Fibroblast of skin of back (primary cell): Measurements from ENCODE around the gene FBLN7.

ENCODE experiments used
- DNase-seq: peaks from one replicate; pipeline ENCODE4 v3.0.0-alpha.2; 2013

The FBLN7 gene

GRCh38 chr2:112140899-112141625 is 2.9 kb downstream of the FBLN7 start:
- no peak for DNase-seq

GRCh38 chr2:112141626-112142007 is 3.4 kb downstream of the FBLN7 start:
- DNase-seq = no peak

- no peak for DNase-seq
These were observed 4.4 kb downstream of the FBLN7 start for GRCh38 chr2:112142525-112143078.

GRCh38 chr2:112143150-112143549 is 5.0 kb downstream of the FBLN7 start:
- DNase-seq = no peak

- no peak for DNase-seq
These were observed 6.8 kb downstream of the FBLN7 start for GRCh38 chr2:112144966-112145365.

- DNase-seq = no peak
These were observed 9.4 kb downstream of the FBLN7 start for GRCh38 chr2:112147382-112148168.

GRCh38 chr2:112148477-112148876 is 10.3 kb downstream of the FBLN7 start:
- no peak for DNase-seq

GRCh38 chr2:112149194-112149593 is 11.0 kb downstream of the FBLN7 start:
- no peak for DNase-seq

- no peak for DNase-seq
These were observed 11.8 kb downstream of the FBLN7 start for GRCh38 chr2:112149866-112150435.

- peak; percentile 96 for DNase-seq
These were observed 12.3 kb downstream of the FBLN7 start for GRCh38 chr2:112150447-112150846.

GRCh38 chr2:112150851-112151250 is 12.7 kb downstream of the FBLN7 start:
- no peak for DNase-seq

GRCh38 chr2:112151271-112151670 is 13.1 kb downstream of the FBLN7 start:
- no peak for DNase-seq

- DNase-seq = no peak
These were observed 13.7 kb downstream of the FBLN7 start for GRCh38 chr2:112151701-112152440.

GRCh38 chr2:112152476-112153178 is 14.4 kb downstream of the FBLN7 start:
- DNase-seq = no peak

GRCh38 chr2:112153179-112153490 is 14.9 kb downstream of the FBLN7 start:
- DNase-seq = peak; percentile 32

- no peak for DNase-seq
These were observed 15.3 kb downstream of the FBLN7 start for GRCh38 chr2:112153501-112153900.

- DNase-seq = no peak
These were observed 16.3 kb downstream of the FBLN7 start for GRCh38 chr2:112154246-112155117.

- DNase-seq = no peak
These were observed 17.4 kb downstream of the FBLN7 start for GRCh38 chr2:112155331-112156151.

GRCh38 chr2:112156152-112156986 is 18.2 kb downstream of the FBLN7 start:
- DNase-seq = peak; percentile 36
